ENCODE data around the gene HABP2.

GRCh38 chr10:113530476-113530875 lies 22.4 kb upstream of the HABP2 start:
- TF ChIP-seq CTCF (IDR thresholded peaks at IDR 0.05; ENCODE audit: low read depth, low read length, missing input control): no peak
- no peak for TF ChIP-seq REST (IDR thresholded peaks at IDR 0.05)
- TF ChIP-seq, protein P1, sequence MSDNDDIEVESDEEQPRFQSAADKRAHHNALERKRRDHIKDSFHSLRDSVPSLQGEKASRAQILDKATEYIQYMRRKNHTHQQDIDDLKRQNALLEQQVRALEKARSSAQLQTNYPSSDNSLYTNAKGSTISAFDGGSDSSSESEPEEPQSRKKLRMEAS (IDR thresholded peaks at IDR 0.05): no peak
- no peak for TF ChIP-seq YY1 (IDR thresholded peaks at IDR 0.05)
- TF ChIP-seq TAF1 (conservative IDR thresholded peaks at IDR 0.05): no peak
- TF ChIP-seq, protein P2, sequence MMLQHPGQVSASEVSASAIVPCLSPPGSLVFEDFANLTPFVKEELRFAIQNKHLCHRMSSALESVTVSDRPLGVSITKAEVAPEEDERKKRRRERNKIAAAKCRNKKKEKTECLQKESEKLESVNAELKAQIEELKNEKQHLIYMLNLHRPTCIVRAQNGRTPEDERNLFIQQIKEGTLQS (IDR thresholded peaks at IDR 0.05): no peak
- TF ChIP-seq EGR1 (IDR thresholded peaks at IDR 0.05; ENCODE audit: low read depth in 2 of 2): no peak
- TF ChIP-seq, protein P3, sequence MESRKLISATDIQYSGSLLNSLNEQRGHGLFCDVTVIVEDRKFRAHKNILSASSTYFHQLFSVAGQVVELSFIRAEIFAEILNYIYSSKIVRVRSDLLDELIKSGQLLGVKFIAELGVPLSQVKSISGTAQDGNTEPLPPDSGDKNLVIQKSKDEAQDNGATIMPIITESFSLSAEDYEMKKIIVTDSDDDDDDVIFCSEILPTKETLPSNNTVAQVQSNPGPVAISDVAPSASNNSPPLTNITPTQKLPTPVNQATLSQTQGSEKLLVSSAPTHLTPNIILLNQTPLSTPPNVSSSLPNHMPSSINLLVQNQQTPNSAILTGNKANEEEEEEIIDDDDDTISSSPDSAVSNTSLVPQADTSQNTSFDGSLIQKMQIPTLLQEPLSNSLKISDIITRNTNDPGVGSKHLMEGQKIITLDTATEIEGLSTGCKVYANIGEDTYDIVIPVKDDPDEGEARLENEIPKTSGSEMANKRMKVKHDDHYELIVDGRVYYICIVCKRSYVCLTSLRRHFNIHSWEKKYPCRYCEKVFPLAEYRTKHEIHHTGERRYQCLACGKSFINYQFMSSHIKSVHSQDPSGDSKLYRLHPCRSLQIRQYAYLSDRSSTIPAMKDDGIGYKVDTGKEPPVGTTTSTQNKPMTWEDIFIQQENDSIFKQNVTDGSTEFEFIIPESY (IDR thresholded peaks at IDR 0.05): no peak
- TF ChIP-seq SP1 (IDR thresholded peaks at IDR 0.05): no peak
- no peak for TF ChIP-seq FOXA1 (IDR thresholded peaks at IDR 0.05)
- no peak for TF ChIP-seq HNF4G (IDR thresholded peaks at IDR 0.05)
